GM23248 (cell line): Measurements from ENCODE around the gene UTY. TPM values are rescaled to one million over a fixed set of nuclear protein-coding genes. Genes with fewer than 3 reads are reported as not detected.
A peak's percentile ranks its signal among the peaks of the same experiment; 100 is the strongest.

ENCODE experiments used
- DNase-seq: peaks from one replicate; pipeline ENCODE4 v3.0.0-alpha.2; 2015
- H2AFZ ChIP-seq: fragments of 200-600 bp; sonication (generic); 2 replicates; pipeline ENCODE4 v1.6.1; 2016; ENCODE audit warnings: antibody characterized with exemption
- H3F3A ChIP-seq: fragments of 200-600 bp; sonication (generic); 2 replicates; pipeline ENCODE4 v1.6.1; 2016; ENCODE audit warnings: mild to moderate bottlenecking, antibody characterized with exemption, mixed run types; ENCODE audit not compliant: insufficient read depth
- H3K27ac ChIP-seq: fragments of 200-600 bp; sonication (generic); 2 replicates; pipeline ENCODE4 v1.5.1; 2016; ENCODE audit warnings: mild to moderate bottlenecking
- H3K27me3 ChIP-seq: fragments of 200-600 bp; sonication (generic); replicated peaks from 2 replicates; pipeline ENCODE4 v1.6.1; 2016; ENCODE audit warnings: mild to moderate bottlenecking; ENCODE audit not compliant: insufficient read depth
- H3K36me3 ChIP-seq: fragments of 200-600 bp; sonication (generic); 2 replicates; pipeline ENCODE4 v1.6.1; 2016; ENCODE audit warnings: low read depth, mild to moderate bottlenecking
- H3K4me1 ChIP-seq: fragments of 200-600 bp; sonication (generic); 2 replicates; pipeline ENCODE4 v1.6.1; 2016; ENCODE audit warnings: mild to moderate bottlenecking; ENCODE audit not compliant: insufficient read depth
- H3K4me2 ChIP-seq: fragments of 200-600 bp; sonication (generic); one replicate; pipeline ENCODE4 v1.6.1; 2016; ENCODE audit warnings: mild to moderate bottlenecking; ENCODE audit not compliant: unreplicated experiment
- H3K4me3 ChIP-seq: fragments of 200-600 bp; sonication (generic); 2 replicates; pipeline ENCODE4 v1.5.1; 2016; ENCODE audit warnings: mild to moderate bottlenecking
- H3K79me2 ChIP-seq: fragments of 200-600 bp; sonication (generic); 2 replicates; pipeline ENCODE4 v1.6.1; 2016; ENCODE audit warnings: mild to moderate bottlenecking; ENCODE audit not compliant: insufficient read depth
- H3K9ac ChIP-seq: fragments of 200-600 bp; sonication (generic); 2 replicates; pipeline ENCODE4 v1.6.1; 2016; ENCODE audit warnings: mild to moderate bottlenecking
- H3K9me2 ChIP-seq: fragments of 200-600 bp; sonication (generic); 2 replicates; pipeline ENCODE4 v1.6.1; 2016; ENCODE audit warnings: mixed run types, mild to moderate bottlenecking, moderate library complexity; ENCODE audit not compliant: insufficient read depth
- H3K9me3 ChIP-seq: fragments of 200-600 bp; sonication (generic); one replicate; pipeline ENCODE4 v1.6.1; 2017; ENCODE audit warnings: low read depth
- H4K20me1 ChIP-seq: fragments of 200-600 bp; sonication (generic); 2 replicates; pipeline ENCODE4 v1.6.0; 2016; ENCODE audit not compliant: insufficient read depth
- EZH2 ChIP-seq: fragments of 200-600 bp; sonication (generic); IDR thresholded peaks from 2 replicates; pipeline ENCODE4 v1.6.1; 2018; ENCODE audit warnings: antibody characterized with exemption, mild to moderate bottlenecking; ENCODE audit not compliant: insufficient read depth, poor library complexity, severe bottlenecking
- EZH2phosphoT487 ChIP-seq: fragments of 200-600 bp; sonication (generic); IDR thresholded peaks from 2 replicates; pipeline ENCODE4 v1.6.1; 2018; ENCODE audit warnings: antibody characterized with exemption, moderate library complexity, mild to moderate bottlenecking, low read depth; ENCODE audit not compliant: insufficient read depth
- WGBS, 2 experiments: methylation state at CpG; one replicate each; pipeline ENCODE4 v1.1.6; 2015 to 2017; ENCODE audit warnings: low lambda C conversion rate in 2 of 2, low coverage in 1 of 2; ENCODE audit errors: missing lambda C conversion rate in 2 of 2; 5-methylcytosine and 5-hydroxymethylcytosine counted together
- in situ Hi-C: fragments of 300-500 bp; cut with MboI; formaldehyde crosslinking; loops from 2 replicates; pipeline ENCODE4 v1.15.0; 2020
- polyA plus RNA-seq: library from polyadenylated mRNA; unstranded; fragments of >200 nt; fragmentation: Nextera tagmentation; extraction: Ambion mirVana; gene quantifications from 2 replicates; pipeline ENCODE4 v1.2.1, GENCODE V29; 2016
- total RNA-seq: library from RNA; depleted of rRNA; stranded (reverse); fragments of >200 nt; shearing (Covaris generic); gene quantifications from 2 replicates; pipeline ENCODE4 v1.2.3, GENCODE V29; 2014

The UTY gene
- total and polyA plus RNA-seq, 2 experiments from 2014 or later: 5.9 to 11.2 TPM

GRCh38 chrY:13474997-13475396, 4.8 kb downstream of the UTY start:
- in situ Hi-C loops: no loop called here
- H3K36me3 ChIP-seq: peaks cover 8% of the 10 kb centered on the region; the same call in 1 of the 2 replicates
- H2AFZ ChIP-seq: no peak overlapping the region
- no peak overlapping the region for H3K9ac ChIP-seq
- no peak overlapping the region for H3K27ac ChIP-seq
- no peak overlapping the region for H3K4me2 ChIP-seq
- H3K4me1 ChIP-seq: peaks cover 6% of the 10 kb centered on the region; the same call in 1 of the 2 replicates
- H3K4me3 ChIP-seq: no peak overlapping the region
- no peaks in the 10 kb centered on the region for H3K9me2 ChIP-seq
- H3K79me2 ChIP-seq: peaks cover 96% of the 10 kb centered on the region
- TF ChIP-seq EZH2: no peak
- no peak for TF ChIP-seq EZH2phosphoT487
- WGBS, 2 experiments: 85 to 100% methylated on average over 2 of the region's 2 CpGs
- peak; percentile 13 for DNase-seq
- no peaks in the 10 kb centered on the region for H3K9me3 ChIP-seq
- no peaks in the 10 kb centered on the region; the same call in 1 of the 2 replicates for H4K20me1 ChIP-seq
- no peaks in the 10 kb centered on the region for H3K27me3 ChIP-seq
- H3F3A ChIP-seq: 0 out of 2 replicates have a peak, but pooled peaks cover 6% of the 10 kb centered on the region

- no peak for DNase-seq
- no peaks in the 10 kb centered on the region for H4K20me1 ChIP-seq
- H3K27ac ChIP-seq: no peak overlapping the region
- no peaks in the 10 kb centered on the region for H3K27me3 ChIP-seq
- H3K9me2 ChIP-seq: no peaks in the 10 kb centered on the region
- no peaks in the 10 kb centered on the region; the same call in 1 of the 2 replicates for H3K36me3 ChIP-seq
- no peak overlapping the region for H3K4me3 ChIP-seq
- WGBS, 2 experiments: 71 to 72% methylated on average over 3 of the region's 3 CpGs
- in situ Hi-C loops: no loop called here
- no peak overlapping the region for H3K9ac ChIP-seq
- no peaks in the 10 kb centered on the region for H3F3A ChIP-seq
- H3K79me2 ChIP-seq: peaks cover 69% of the 10 kb centered on the region
- no peak overlapping the region for H3K4me2 ChIP-seq
- H3K9me3 ChIP-seq: no peaks in the 10 kb centered on the region
- TF ChIP-seq EZH2phosphoT487 (no peak), EZH2 (no peak)
- H2AFZ ChIP-seq: no peak overlapping the region
- no peaks in the 10 kb centered on the region for H3K4me1 ChIP-seq
Measured at GRCh38 chrY:13451572-13451971, 28.3 kb downstream of the UTY start.

- Histone ChIP-seq H3K4me1 (no peaks in the 10 kb centered on the region), H3K27ac (no peak overlapping the region), H3K4me2 (no peak overlapping the region), H3K4me3 (no peak overlapping the region), H3K79me2 (peaks cover 65% of the 10 kb centered on the region), H2AFZ (no peak overlapping the region), H3K36me3 (no peaks in the 10 kb centered on the region; the same call in 1 of the 2 replicates), H4K20me1 (no peaks in the 10 kb centered on the region), H3K9ac (no peak overlapping the region), H3F3A (no peaks in the 10 kb centered on the region), H3K9me2 (no peaks in the 10 kb centered on the region), H3K9me3 (no peaks in the 10 kb centered on the region), H3K27me3 (no peaks in the 10 kb centered on the region)
- in situ Hi-C loops: no loop called here
- TF ChIP-seq EZH2phosphoT487: no peak
- TF ChIP-seq EZH2: no peak
- WGBS, 2 experiments: 79 to 91% methylated on average over 6 to 11 of the region's 11 CpGs
- DNase-seq: no peak
Measured at GRCh38 chrY:13450596-13451130, 29.2 kb downstream of the UTY start.

- in situ Hi-C loops: no loop called here
- H3K4me2 ChIP-seq: no peak overlapping the region
- H3K4me3 ChIP-seq: no peak overlapping the region
- no peaks in the 10 kb centered on the region for H3F3A ChIP-seq
- DNase-seq: no peak
- H3K79me2 ChIP-seq: peaks cover 38% of the 10 kb centered on the region
- no peaks in the 10 kb centered on the region for H3K9me2 ChIP-seq
- no peaks in the 10 kb centered on the region for H4K20me1 ChIP-seq
- WGBS, 2 experiments: 70 to 100% methylated on average over 1 of the region's 1 CpG
- H2AFZ ChIP-seq: no peak overlapping the region
- no peaks in the 10 kb centered on the region; the same call in 1 of the 2 replicates for H3K36me3 ChIP-seq
- H3K4me1 ChIP-seq: no peaks in the 10 kb centered on the region
- no peaks in the 10 kb centered on the region for H3K9me3 ChIP-seq
- TF ChIP-seq EZH2phosphoT487 (no peak), EZH2 (no peak)
- no peaks in the 10 kb centered on the region for H3K27me3 ChIP-seq
- H3K27ac ChIP-seq: no peak overlapping the region
- H3K9ac ChIP-seq: no peak overlapping the region
Measured at GRCh38 chrY:13445566-13445965, 34.3 kb downstream of the UTY start.
